H9 (cell line): ENCODE measurements around the gene ZNF236. TPM values are rescaled to one million over a fixed set of nuclear protein-coding genes. Genes with fewer than 3 reads are reported as not detected.

Experiments used
- DNase-seq: peaks from one replicate; pipeline ENCODE4 v3.0.0-alpha.2; 2017
- H2AFZ ChIP-seq: one replicate; pipeline ENCODE4 v1.6.1; 2013; ENCODE audit warnings: mild to moderate bottlenecking, low read length, control low read depth, moderate library complexity
- H2AK5ac ChIP-seq: 2 replicates; pipeline ENCODE4 v1.6.1; 2013; ENCODE audit warnings: low read length, control low read depth, mixed read lengths; ENCODE audit not compliant: insufficient read length
- H2BK120ac ChIP-seq: one replicate; pipeline ENCODE4 v1.6.1; 2013; ENCODE audit warnings: low read depth, mild to moderate bottlenecking, low read length, control low read depth, inconsistent platforms; ENCODE audit not compliant: poor library complexity, severe bottlenecking
- H2BK12ac ChIP-seq: 2 replicates; pipeline ENCODE4 v1.6.1; 2013; ENCODE audit warnings: low read length, control low read depth, mixed read lengths, low read depth; ENCODE audit not compliant: insufficient read length
- H2BK15ac ChIP-seq: 2 replicates; pipeline ENCODE4 v1.6.1; 2013; ENCODE audit warnings: low read depth, low read length, control low read depth
- H2BK20ac ChIP-seq: one replicate; pipeline ENCODE4 v1.6.1; 2013; ENCODE audit warnings: low read depth, mild to moderate bottlenecking, low read length, control low read depth, inconsistent platforms; ENCODE audit not compliant: poor library complexity, severe bottlenecking
- H2BK5ac ChIP-seq: 2 replicates; pipeline ENCODE4 v1.6.1; 2013; ENCODE audit warnings: low read length, control low read depth, mixed read lengths; ENCODE audit not compliant: insufficient read length
- H3K14ac ChIP-seq: 2 replicates; pipeline ENCODE4 v1.6.1; 2013; ENCODE audit warnings: low read length, control low read depth; ENCODE audit not compliant: insufficient read depth
- H3K18ac ChIP-seq: 2 replicates; pipeline ENCODE4 v1.6.1; 2013; ENCODE audit warnings: low read depth, mild to moderate bottlenecking, mixed read lengths, low read length, control low read depth; ENCODE audit not compliant: insufficient read length
- H3K23ac ChIP-seq: 2 replicates; pipeline ENCODE4 v1.6.1; 2013; ENCODE audit warnings: low read length, control low read depth, mixed read lengths, low read depth; ENCODE audit not compliant: insufficient read length
- H3K23me2 ChIP-seq: 2 replicates; pipeline ENCODE4 v1.6.1; 2013; ENCODE audit warnings: low read depth, mild to moderate bottlenecking, mixed read lengths, low read length, control low read depth; ENCODE audit not compliant: insufficient read length, poor library complexity, severe bottlenecking
- H3K27ac ChIP-seq: 2 replicates; pipeline ENCODE4 v1.5.1; 2013; ENCODE audit warnings: low read length, control low read depth, mixed read lengths, low read depth; ENCODE audit not compliant: insufficient read length
- H3K27me3 ChIP-seq: 2 replicates; pipeline ENCODE4 v1.6.1; 2013; ENCODE audit warnings: low read length, control low read depth, inconsistent platforms; ENCODE audit not compliant: insufficient read depth
- H3K4ac ChIP-seq: 2 replicates; pipeline ENCODE4 v1.6.1; 2013; ENCODE audit warnings: low read depth, mild to moderate bottlenecking, control low read depth, inconsistent platforms, low read length, moderate library complexity
- H3K4me1 ChIP-seq: 2 replicates; pipeline ENCODE4 v1.6.1; 2013; ENCODE audit warnings: low read length, control low read depth, inconsistent platforms; ENCODE audit not compliant: insufficient read depth
- H3K4me2 ChIP-seq: 2 replicates; pipeline ENCODE4 v1.6.1; 2013; ENCODE audit warnings: low read length, control low read depth, mixed read lengths; ENCODE audit not compliant: insufficient read length, insufficient read depth
- H3K56ac ChIP-seq: 2 replicates; pipeline ENCODE4 v1.6.1; 2013; ENCODE audit warnings: low read depth, mild to moderate bottlenecking, mixed read lengths, low read length, control low read depth; ENCODE audit not compliant: insufficient read length
- H3K79me1 ChIP-seq: 2 replicates; pipeline ENCODE4 v1.6.1; 2013; ENCODE audit warnings: low read depth, mild to moderate bottlenecking, moderate library complexity, low read length, control low read depth, inconsistent platforms; ENCODE audit not compliant: insufficient read depth, poor library complexity, severe bottlenecking
- H3K79me2 ChIP-seq: 2 replicates; pipeline ENCODE4 v1.6.1; 2013; ENCODE audit warnings: low read length, control low read depth, inconsistent platforms; ENCODE audit not compliant: insufficient read depth
- H3K9ac ChIP-seq: 2 replicates; pipeline ENCODE4 v1.6.1; 2013; ENCODE audit warnings: low read length, control low read depth, mixed read lengths; ENCODE audit not compliant: insufficient read length; ENCODE audit errors: extremely low read depth
- H3K9me3 ChIP-seq: one replicate; pipeline ENCODE4 v1.6.1; 2013; ENCODE audit warnings: low read depth, low read length, inconsistent platforms; ENCODE audit not compliant: control insufficient read depth
- H3T11ph ChIP-seq: one replicate; pipeline ENCODE4 v1.6.1; 2013; ENCODE audit warnings: mild to moderate bottlenecking, low read length, control low read depth, inconsistent platforms
- H4K20me1 ChIP-seq: one replicate; pipeline ENCODE4 v1.6.1; 2013; ENCODE audit not compliant: control insufficient read depth, insufficient read length, insufficient read depth
- H4K5ac ChIP-seq: 2 replicates; pipeline ENCODE4 v1.6.1; 2013; ENCODE audit warnings: low read depth, mild to moderate bottlenecking, mixed read lengths, low read length, control low read depth; ENCODE audit not compliant: insufficient read length
- H4K8ac ChIP-seq: replicated peaks from 2 replicates; pipeline ENCODE4 v1.6.1; 2013; ENCODE audit warnings: low read length, control low read depth, mixed read lengths, low read depth; ENCODE audit not compliant: insufficient read length
- H4K91ac ChIP-seq: 2 replicates; pipeline ENCODE4 v1.6.1; 2013; ENCODE audit warnings: low read depth, mild to moderate bottlenecking, moderate library complexity, mixed read lengths, low read length, control low read depth; ENCODE audit not compliant: insufficient read length
- H3K27ac Mint-ChIP-seq, 3 experiments: 2 replicates in 2 of 3; 3 replicates in 1 of 3; pipeline ENCODE4 v1.8.0; 2020 to 2021; ENCODE audit warnings: mixed read lengths in 3 of 3, mild to moderate bottlenecking in 1 of 3, moderate library complexity in 1 of 3
- H3K27me3 Mint-ChIP-seq: 2 replicates; pipeline ENCODE4 v1.8.0; 2021; ENCODE audit warnings: low read depth, mild to moderate bottlenecking, moderate library complexity, mixed read lengths
- H3K36me3 Mint-ChIP-seq, 3 experiments: 2 replicates in 2 of 3; 3 replicates in 1 of 3; pipeline ENCODE4 v1.8.0; 2020 to 2021; ENCODE audit warnings: low read depth in 3 of 3, mixed read lengths in 3 of 3; ENCODE audit not compliant: insufficient read depth in 1 of 3
- H3K4me1 Mint-ChIP-seq, 2 experiments: 2 replicates each; pipeline ENCODE4 v1.8.0; 2020; ENCODE audit warnings: mixed read lengths in 2 of 2
- H3K4me3 Mint-ChIP-seq, 2 experiments: 2 replicates in 1 of 2; 3 replicates in 1 of 2; pipeline ENCODE4 v1.8.0; 2020 to 2021; ENCODE audit warnings: mild to moderate bottlenecking in 2 of 2, mixed read lengths in 2 of 2, moderate library complexity in 1 of 2
- H3K9me3 Mint-ChIP-seq, 2 experiments: 2 replicates in 1 of 2; 3 replicates in 1 of 2; pipeline ENCODE4 v1.8.0; 2020; ENCODE audit warnings: mild to moderate bottlenecking in 2 of 2, mixed read lengths in 2 of 2, moderate library complexity in 1 of 2
- WGBS: extraction: QIAGEN DNeasy Blood & Tissue Kit; methylation state at CpG from one replicate; pipeline ENCODE4 v1.1.7; 2013; ENCODE audit warnings: missing lambda C conversion rate, low lambda C conversion rate, mixed read lengths; ENCODE audit not compliant: insufficient read length; ENCODE audit errors: extremely low coverage; 5-methylcytosine and 5-hydroxymethylcytosine counted together
- total RNA-seq: library from RNA; stranded (reverse); gene quantifications from 2 replicates; pipeline ENCODE4 v1.2.1, GENCODE V29; 2021
- TF ChIP-seq, protein P1 (sequence below): fragments of 200-600 bp; sonication (generic); conservative IDR thresholded peaks from 3 replicates; pipeline ENCODE4 v1.8.0; 2021; ENCODE audit warnings: antibody characterized with exemption, mild to moderate bottlenecking

Gene ZNF236
- total RNA-seq, 1 experiment from 2014 or later, result 16.0 TPM

DNA sequence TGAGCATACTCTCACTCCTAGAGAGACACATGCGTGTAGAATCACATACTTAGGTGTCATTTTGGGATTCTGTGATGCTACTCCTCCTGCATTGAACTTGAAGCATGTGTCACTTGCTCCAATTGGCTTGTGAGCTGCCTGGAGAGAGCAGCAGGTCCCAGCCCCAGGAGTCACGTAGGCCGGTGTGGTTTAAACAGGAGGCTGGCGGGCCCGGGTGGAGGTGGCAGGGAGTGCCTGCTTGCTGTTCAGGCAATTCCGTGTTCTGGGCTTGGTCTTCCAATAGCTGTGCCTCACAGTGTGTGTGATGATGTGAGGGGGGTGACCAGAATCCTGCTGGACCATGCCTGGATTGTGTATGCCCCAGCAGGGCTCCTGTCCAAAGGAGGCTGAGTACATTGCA, 51.0 kb downstream of the ZNF236 start:
- Histone ChIP-seq H4K5ac (no peak overlapping the region), H3K14ac (no peak overlapping the region), H4K91ac (no peak overlapping the region), H3K18ac (no peak overlapping the region), H4K20me1 (no peaks in the 10 kb centered on the region), H2BK15ac (no peak overlapping the region), H3K27me3 (no peaks in the 10 kb centered on the region), H3K79me2 (no peaks in the 10 kb centered on the region), H3K4me1 (no peaks in the 10 kb centered on the region), H3K9ac (no peak overlapping the region), H3K9me3 (no peaks in the 10 kb centered on the region), H4K8ac (no peak overlapping the region), H3K27ac (no peak overlapping the region), H2BK20ac (no peak overlapping the region), H2BK120ac (no peak overlapping the region), H3K4me2 (no peak overlapping the region), H2AFZ (no peak overlapping the region), H3K23me2 (no peaks in the 10 kb centered on the region), H3K79me1 (no peaks in the 10 kb centered on the region), H3K4ac (no peak overlapping the region), H3T11ph (no peak overlapping the region), H2BK5ac (no peak overlapping the region), H3K23ac (no peak overlapping the region), H3K56ac (no peak overlapping the region), H2AK5ac (no peak overlapping the region), H2BK12ac (no peak overlapping the region)
- Mint-ChIP-seq H3K4me1 (peaks cover 8 to 12% of the 10 kb centered on the region in 2 experiments; a peak in 3 of 4 replicates), H3K27ac (no peak overlapping the region), H3K27me3 (no peaks in the 10 kb centered on the region), H3K36me3 (peaks cover 0 to 37% (median 20%) of the 10 kb centered on the region in 3 experiments; a peak in 5 of 7 replicates), H3K9me3 (no peaks in the 10 kb centered on the region; a peak in 1 of 5 replicates), H3K4me3 (no peak overlapping the region)
- WGBS, result no CpG with 5 or more reads among the region's 6 CpGs
- TF ChIP-seq, protein P1, sequence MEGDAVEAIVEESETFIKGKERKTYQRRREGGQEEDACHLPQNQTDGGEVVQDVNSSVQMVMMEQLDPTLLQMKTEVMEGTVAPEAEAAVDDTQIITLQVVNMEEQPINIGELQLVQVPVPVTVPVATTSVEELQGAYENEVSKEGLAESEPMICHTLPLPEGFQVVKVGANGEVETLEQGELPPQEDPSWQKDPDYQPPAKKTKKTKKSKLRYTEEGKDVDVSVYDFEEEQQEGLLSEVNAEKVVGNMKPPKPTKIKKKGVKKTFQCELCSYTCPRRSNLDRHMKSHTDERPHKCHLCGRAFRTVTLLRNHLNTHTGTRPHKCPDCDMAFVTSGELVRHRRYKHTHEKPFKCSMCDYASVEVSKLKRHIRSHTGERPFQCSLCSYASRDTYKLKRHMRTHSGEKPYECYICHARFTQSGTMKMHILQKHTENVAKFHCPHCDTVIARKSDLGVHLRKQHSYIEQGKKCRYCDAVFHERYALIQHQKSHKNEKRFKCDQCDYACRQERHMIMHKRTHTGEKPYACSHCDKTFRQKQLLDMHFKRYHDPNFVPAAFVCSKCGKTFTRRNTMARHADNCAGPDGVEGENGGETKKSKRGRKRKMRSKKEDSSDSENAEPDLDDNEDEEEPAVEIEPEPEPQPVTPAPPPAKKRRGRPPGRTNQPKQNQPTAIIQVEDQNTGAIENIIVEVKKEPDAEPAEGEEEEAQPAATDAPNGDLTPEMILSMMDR, result no peak
- no peak for DNase-seq
